Cardiac muscle cell (in vitro differentiated cells and primary cell): Measurements from ENCODE around the gene GAREM1. TPM values are rescaled to one million over a fixed set of nuclear protein-coding genes. Genes with fewer than 3 reads are reported as not detected.
A peak's percentile ranks its signal among the peaks of the same experiment; 100 is the strongest.
"Not testable (repeated sequence)": the region's sequence is repeated elsewhere in the genome, so short reads cannot be mapped to it uniquely, and the experiment has no call there.

ENCODE experiments used
- DNase-seq, 2 donors: peaks; one replicate each; pipeline versions ENCODE4 v3.0.0 to v3.0.0-alpha.2; 2010 to 2017; ENCODE audit warnings: low read depth in 1 of 2, low spot score in 1 of 2
- H3K27ac ChIP-seq: fragments of 200-600 bp; sonication (generic); 2 replicates; pipeline ENCODE4 v1.5.1; 2016
- H3K27me3 ChIP-seq: fragments of 200-600 bp; sonication (generic); 2 replicates; pipeline ENCODE4 v1.6.0; 2016; ENCODE audit warnings: control low read depth
- H3K36me3 ChIP-seq: fragments of 200-600 bp; sonication (generic); 2 replicates; pipeline ENCODE4 v1.5.1; 2016; ENCODE audit warnings: control low read depth
- H3K4me1 ChIP-seq: fragments of 200-600 bp; sonication (generic); 2 replicates; pipeline ENCODE4 v1.8.1; 2017; ENCODE audit warnings: low read depth, mild to moderate bottlenecking, mixed run types
- H3K4me3 ChIP-seq: fragments of 200-600 bp; sonication (generic); 2 replicates; pipeline ENCODE4 v1.5.1; 2016; ENCODE audit warnings: mild to moderate bottlenecking
- H3K9me3 ChIP-seq: fragments of 200-600 bp; sonication (generic); 2 replicates; pipeline ENCODE4 v1.5.1; 2017; ENCODE audit warnings: low read depth, mild to moderate bottlenecking, control low read depth
- polyA plus RNA-seq: library from polyadenylated mRNA; unstranded; fragments of >200 nt; fragmentation: Nextera tagmentation; extraction: Ambion mirVana; gene quantifications from 2 replicates; pipeline ENCODE4 v1.2.1, GENCODE V29; 2016
- total RNA-seq: library from RNA; depleted of rRNA; stranded (reverse); fragments of >200 nt; gene quantifications from 2 replicates; pipeline ENCODE4 v1.2.3, GENCODE V29; 2016
- TF ChIP-seq, protein P1 (sequence below): IDR thresholded peaks from 2 replicates; pipeline ENCODE4 v1.5.1; 2012; ENCODE audit warnings: low read depth, mild to moderate bottlenecking, low read length

The GAREM1 gene
- total and polyA plus RNA-seq, 2 experiments from 2014 or later: 14.2 to 17.3 TPM

DNA sequence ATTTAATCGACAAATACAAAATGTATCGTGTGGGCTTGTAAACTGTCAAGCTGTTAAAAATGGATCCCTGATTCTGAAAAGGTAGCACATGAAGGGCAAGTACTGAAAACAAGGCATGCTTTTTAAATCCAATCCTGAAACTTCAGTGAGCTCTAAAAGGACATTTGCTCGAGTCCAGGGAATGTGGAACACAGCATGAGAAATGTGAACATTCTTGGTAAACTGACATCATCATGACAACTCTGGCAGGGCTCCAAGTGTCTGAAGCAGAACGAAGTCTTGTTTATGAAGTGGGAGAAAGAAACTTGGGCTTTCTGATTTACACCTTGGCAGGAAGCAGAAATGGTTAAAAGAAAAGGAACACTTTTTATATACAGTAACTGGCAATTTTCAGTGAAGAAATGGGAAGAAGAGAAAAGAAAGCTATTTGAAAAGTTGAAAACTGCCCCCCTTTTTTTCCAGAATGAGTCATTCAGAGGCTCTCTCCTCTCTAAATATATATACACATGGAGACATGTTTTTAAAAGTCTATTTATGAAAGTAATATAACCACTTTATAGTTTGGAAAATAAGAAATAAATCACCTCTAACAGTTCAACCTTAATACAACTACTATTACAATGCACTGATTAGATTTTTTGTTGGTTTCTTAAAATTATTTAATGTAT, 120.8 kb downstream of the GAREM1 start:
- H3K9me3 ChIP-seq: no peaks in the 10 kb centered on the region
- H3K36me3 ChIP-seq: no peaks in the 10 kb centered on the region
- no peak overlapping the region for H3K4me3 ChIP-seq
- peak; percentile 76 to 98 for DNase-seq
- H3K27me3 ChIP-seq: no peaks in the 10 kb centered on the region
- TF ChIP-seq, protein P1, sequence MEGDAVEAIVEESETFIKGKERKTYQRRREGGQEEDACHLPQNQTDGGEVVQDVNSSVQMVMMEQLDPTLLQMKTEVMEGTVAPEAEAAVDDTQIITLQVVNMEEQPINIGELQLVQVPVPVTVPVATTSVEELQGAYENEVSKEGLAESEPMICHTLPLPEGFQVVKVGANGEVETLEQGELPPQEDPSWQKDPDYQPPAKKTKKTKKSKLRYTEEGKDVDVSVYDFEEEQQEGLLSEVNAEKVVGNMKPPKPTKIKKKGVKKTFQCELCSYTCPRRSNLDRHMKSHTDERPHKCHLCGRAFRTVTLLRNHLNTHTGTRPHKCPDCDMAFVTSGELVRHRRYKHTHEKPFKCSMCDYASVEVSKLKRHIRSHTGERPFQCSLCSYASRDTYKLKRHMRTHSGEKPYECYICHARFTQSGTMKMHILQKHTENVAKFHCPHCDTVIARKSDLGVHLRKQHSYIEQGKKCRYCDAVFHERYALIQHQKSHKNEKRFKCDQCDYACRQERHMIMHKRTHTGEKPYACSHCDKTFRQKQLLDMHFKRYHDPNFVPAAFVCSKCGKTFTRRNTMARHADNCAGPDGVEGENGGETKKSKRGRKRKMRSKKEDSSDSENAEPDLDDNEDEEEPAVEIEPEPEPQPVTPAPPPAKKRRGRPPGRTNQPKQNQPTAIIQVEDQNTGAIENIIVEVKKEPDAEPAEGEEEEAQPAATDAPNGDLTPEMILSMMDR: no peak
- H3K4me1 ChIP-seq: peaks cover 22% of the 10 kb centered on the region
- H3K27ac ChIP-seq: peak overlapping the region; percentile 86

DNA sequence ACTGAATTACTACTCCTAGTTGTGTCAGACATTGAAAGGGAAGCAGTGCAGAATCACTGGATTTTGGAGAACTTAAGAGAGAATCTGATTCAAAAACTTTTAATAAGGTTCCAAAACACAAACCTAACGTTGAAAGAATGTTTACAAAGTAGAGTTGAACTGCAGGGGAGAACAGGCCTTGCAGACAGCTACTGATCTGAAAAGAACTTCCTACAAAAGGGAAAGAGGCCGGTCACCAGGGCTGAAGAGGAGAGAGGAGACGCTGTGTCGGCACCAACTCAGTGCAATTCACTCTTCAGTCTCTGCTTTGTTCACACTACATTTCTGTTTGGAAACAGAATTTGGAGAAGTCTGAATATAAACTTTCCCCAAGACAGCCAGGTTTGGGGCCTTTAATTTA, 124.0 kb downstream of the GAREM1 start:
- no peaks in the 10 kb centered on the region for H3K36me3 ChIP-seq
- TF ChIP-seq, protein P1: no peak
- H3K27ac ChIP-seq: peak overlapping the region; percentile 87
- H3K4me3 ChIP-seq: no peak overlapping the region
- peak; percentile 47 to 59 for DNase-seq
- no peaks in the 10 kb centered on the region for H3K27me3 ChIP-seq
- peaks cover 22% of the 10 kb centered on the region for H3K4me1 ChIP-seq
- H3K9me3 ChIP-seq: no peaks in the 10 kb centered on the region

DNA sequence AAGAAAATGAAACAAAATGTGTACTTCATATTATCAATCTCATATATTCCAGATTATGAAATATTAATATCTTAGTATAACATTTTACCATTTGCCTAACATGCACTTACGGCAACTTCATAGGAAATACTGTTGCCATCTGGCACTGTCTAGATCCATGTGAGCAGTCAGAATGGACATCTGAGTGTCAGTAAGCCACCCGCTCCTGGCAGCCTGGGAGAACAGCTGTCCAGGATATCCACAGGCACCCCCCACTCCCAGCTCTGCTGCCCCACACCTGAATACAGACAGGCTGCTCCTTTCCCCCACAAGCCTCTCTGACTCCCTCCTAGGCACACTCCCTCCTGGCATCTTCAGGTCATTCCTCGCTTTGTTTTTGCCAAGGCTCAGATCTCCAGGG, 127.0 kb downstream of the GAREM1 start:
- TF ChIP-seq, protein P1: no peak

DNA sequence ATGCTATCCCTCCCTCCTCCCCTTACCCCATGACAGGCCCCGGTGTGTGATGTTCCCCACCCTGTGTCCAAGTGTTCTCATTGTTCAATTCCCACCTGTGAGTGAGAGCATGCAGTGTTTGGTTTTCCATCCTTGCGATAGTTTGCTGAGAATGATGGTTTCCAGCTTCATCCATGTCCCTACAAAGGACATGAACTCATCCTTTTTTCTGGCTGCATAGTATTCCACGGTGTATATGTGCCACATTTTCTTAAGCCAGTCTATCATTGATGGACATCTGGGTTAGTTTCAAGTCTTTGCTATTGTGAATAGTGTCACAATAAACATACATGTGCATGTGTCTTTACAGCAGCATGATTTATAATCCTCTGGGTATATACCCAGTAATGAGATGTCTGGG, 129.6 kb downstream of the GAREM1 start:
- H3K4me1 ChIP-seq, H3K27ac ChIP-seq, H3K9me3 ChIP-seq, H3K36me3 ChIP-seq, H3K27me3 ChIP-seq, DNase-seq, H3K4me3 ChIP-seq: not testable (repeated sequence)

More for the DNA sequence above, 127.0 kb downstream of the GAREM1 start:
- Histone ChIP-seq H3K9me3 (no peaks in the 10 kb centered on the region), H3K4me1 (peaks cover 14% of the 10 kb centered on the region), H3K4me3 (no peak overlapping the region), H3K36me3 (no peaks in the 10 kb centered on the region), H3K27ac (no peak overlapping the region), H3K27me3 (no peaks in the 10 kb centered on the region)
- no peak for DNase-seq

DNA sequence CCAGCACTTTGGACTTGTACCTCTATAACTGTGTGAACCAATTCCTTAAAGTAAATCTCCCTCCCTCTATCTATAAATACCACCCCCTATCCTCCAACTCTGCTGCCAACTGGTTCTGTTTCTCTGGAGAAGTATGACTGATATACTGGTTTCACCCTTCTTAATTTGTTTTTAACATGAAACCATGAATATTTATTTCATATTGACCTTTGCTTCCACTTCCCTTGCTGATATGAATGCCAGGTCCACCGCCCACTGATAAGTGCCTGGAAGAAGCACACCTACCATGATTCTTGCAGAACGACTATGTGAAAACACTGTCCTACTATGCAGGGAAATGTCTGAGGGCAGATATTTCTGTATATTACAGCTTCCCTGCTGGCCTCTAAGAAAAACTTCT, 131.6 kb downstream of the GAREM1 start:
- H3K27me3 ChIP-seq: no peaks in the 10 kb centered on the region
- H3K4me1 ChIP-seq: peaks cover 4% of the 10 kb centered on the region
- H3K27ac ChIP-seq: no peak overlapping the region
- H3K36me3 ChIP-seq: no peaks in the 10 kb centered on the region
- H3K9me3 ChIP-seq: no peaks in the 10 kb centered on the region
- no peak overlapping the region for H3K4me3 ChIP-seq
- TF ChIP-seq, protein P1: no peak
- DNase-seq: no peak

DNA sequence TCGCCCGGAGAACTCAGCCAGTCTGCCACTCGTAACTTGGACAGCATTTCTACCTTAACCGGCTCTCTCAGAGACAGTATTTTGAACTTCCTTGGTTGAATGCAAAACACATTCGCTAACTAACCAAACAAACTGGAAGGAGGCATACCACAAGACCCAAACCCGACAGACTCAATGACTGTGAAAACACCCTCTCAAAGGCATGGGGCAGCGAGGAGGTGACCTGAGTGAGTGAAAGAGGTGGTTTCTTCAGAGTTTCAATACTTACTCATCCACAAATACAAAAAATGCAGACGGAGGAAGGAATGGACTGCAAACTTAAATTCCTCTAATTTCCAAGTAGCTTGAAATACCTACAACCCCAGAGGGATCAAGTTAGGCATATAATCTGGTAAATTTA, 132.9 kb downstream of the GAREM1 start:
- H3K27ac ChIP-seq: no peak overlapping the region
- TF ChIP-seq, protein P1: no peak
- no peaks in the 10 kb centered on the region for H3K27me3 ChIP-seq

More for the DNA sequence above, 132.9 kb downstream of the GAREM1 start:
- H3K36me3 ChIP-seq: no peaks in the 10 kb centered on the region
- no peak for DNase-seq
- H3K4me3 ChIP-seq: no peak overlapping the region
- H3K4me1 ChIP-seq: peaks cover 4% of the 10 kb centered on the region
- no peaks in the 10 kb centered on the region for H3K9me3 ChIP-seq
